ENCODE measurements around the gene NHERF2.

DNA sequence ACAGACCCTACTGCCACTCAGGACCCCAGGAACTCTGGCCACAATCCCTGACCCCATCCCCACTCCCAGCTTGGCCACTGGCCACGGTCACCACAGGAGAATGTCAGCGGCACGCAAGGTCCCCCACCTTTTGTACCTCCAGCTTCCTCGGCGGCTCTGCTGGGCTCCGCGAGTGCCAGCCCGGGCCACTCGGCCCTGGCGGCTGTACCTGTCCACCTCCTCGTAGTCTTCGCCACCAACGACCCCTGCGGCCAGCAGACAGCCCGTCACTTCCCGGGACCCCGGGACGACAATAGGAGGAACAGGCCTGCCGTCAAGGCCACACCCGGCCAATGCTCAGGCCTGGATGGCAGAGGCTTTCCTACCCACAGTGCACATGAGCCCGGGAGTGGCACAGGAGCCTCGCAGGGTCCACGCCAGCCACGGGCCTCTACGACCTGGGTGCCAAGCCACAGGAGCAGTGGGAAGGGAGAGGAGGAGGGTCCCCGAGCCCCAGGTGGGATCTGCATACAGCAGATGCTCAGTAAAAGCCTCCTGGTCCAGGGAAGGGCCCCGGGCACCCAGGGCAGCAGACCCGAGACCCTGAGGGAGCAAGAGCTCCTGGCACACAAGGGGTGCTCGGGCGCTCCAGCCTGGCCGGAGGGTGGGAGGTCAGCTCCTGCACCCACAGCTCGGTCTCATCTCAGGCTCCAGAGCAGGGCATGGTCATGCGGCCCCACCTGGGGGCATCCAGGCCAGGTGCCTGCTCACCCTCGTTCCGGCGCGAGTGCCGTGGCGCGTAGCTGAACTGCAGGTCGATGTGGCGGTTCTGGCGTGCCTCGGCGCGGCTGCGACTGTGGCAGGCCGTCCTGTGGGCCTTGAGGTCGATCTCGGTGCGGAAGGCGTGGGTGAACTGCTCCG, 25.0 kb upstream of the NHERF2 start:
- TF ChIP-seq POLR2AphosphoS5 (IDR thresholded peaks at IDR 0.05; ENCODE audit: low read depth, low read length) (no peak), POLR2A (IDR thresholded peaks at IDR 0.05; ENCODE audit: low read depth, low read length) (no peak), TAF1 (IDR thresholded peaks at IDR 0.05; ENCODE audit: low read depth, low read length) (no peak), SPI1 (IDR thresholded peaks at IDR 0.05; ENCODE audit: low read depth, low read length) (no peak), PAX5 (IDR thresholded peaks at IDR 0.05; ENCODE audit: insufficient read depth, low read length, severe bottlenecking) (no peak)
